ENCODE data around the gene SLC39A10. TPM values are rescaled to one million over a fixed set of nuclear protein-coding genes. Genes with fewer than 3 reads are reported as not detected.

Gene SLC39A10
- total RNA-seq (10 to 100 TPM; 13.3 to 17.9 (median 14.5) TPM), polyA plus RNA-seq (4.3 TPM)
- long read RNA-seq, donor 1, full-length matches to known transcripts, result 4 of 6 reads
- long read RNA-seq, donor 1, partial matches to known transcripts, result 1 of 6 reads
- long read RNA-seq, donor 1, other reads (novel, unspliced or antisense), result 1 of 6 reads
- long read RNA-seq, donor 2, full-length matches to known transcripts, result 3 of 6 reads
- long read RNA-seq, donor 2, partial matches to known transcripts, result 3 of 6 reads
- long read RNA-seq, donor 2, other reads (novel, unspliced or antisense), result 0 of 6 reads
- long read RNA-seq, donor 3, full-length matches to known transcripts, result 5 of 14 reads
- long read RNA-seq, donor 3, partial matches to known transcripts, result 5 of 14 reads
- long read RNA-seq, donor 3, other reads (novel, unspliced or antisense), result 4 of 14 reads
- long read RNA-seq, donor 4, full-length matches to known transcripts, result 4 of 8 reads
- long read RNA-seq, donor 4, partial matches to known transcripts, result 1 of 8 reads
- long read RNA-seq, donor 4, other reads (novel, unspliced or antisense), result 3 of 8 reads

- intact Hi-C loops (cut with DNase I), result loop anchor here in 3 of 4 donors (5.0 to 10.0 kb wide), 3 partner anchors 72 to 82 kb away; no protein-coding TSS in a partner anchor
- Histone ChIP-seq H3K27me3 (ENCODE audit: control insufficient read depth, insufficient read depth) (no peaks in the 10 kb centered on the region), H3K4me3 (ENCODE audit: low read length) (peak within 1 kb of the TSS; percentile 92), H3K27ac (ENCODE audit: low read length) (peak within 1 kb of the TSS; percentile 86), H3K9me3 (ENCODE audit: control insufficient read depth, low read length) (no peaks in the 10 kb centered on the region), H3K4me1 (ENCODE audit: control insufficient read depth, insufficient read depth, low read length) (no peaks in the 10 kb centered on the region)
- ATAC-seq, result peak; percentile 94 to 95
- under 1% methylated on average over 85 of the region's 85 CpGs for WGBS
- peak; percentile 97 to 99 (median 98) for DNase-seq
These were observed at the start of gene SLC39A10 for GRCh38 chr2:195656859-195657633. TSS of gene SLC39A10 (plus strand) at chr2:195657226. CDS start at chr2:195680043, 22,817 bp downstream.

GRCh38 chr2:195608768-195609454 lies 48.1 kb upstream of the SLC39A10 start:
- 64% methylated on average over 7 of the region's 7 CpGs for WGBS
- intact Hi-C loops (cut with DNase I), result no loop called here

GRCh38 chr2:195610717-195611116 lies 46.3 kb upstream of the SLC39A10 start:
- Histone ChIP-seq H3K27ac (ENCODE audit: low read length) (no peak overlapping the region), H3K9me3 (ENCODE audit: control insufficient read depth, low read length) (no peaks in the 10 kb centered on the region), H3K4me3 (ENCODE audit: low read length) (no peak overlapping the region), H3K27me3 (ENCODE audit: control insufficient read depth, insufficient read depth) (no peaks in the 10 kb centered on the region), H3K4me1 (ENCODE audit: control insufficient read depth, insufficient read depth, low read length) (no peaks in the 10 kb centered on the region)
- DNase-seq, result no peak
- intact Hi-C loops (cut with DNase I), result no loop called here
- no peak for ATAC-seq

More at GRCh38 chr2:195608768-195609454, 48.1 kb upstream of the SLC39A10 start:
- Histone ChIP-seq H3K4me1 (ENCODE audit: control insufficient read depth, insufficient read depth, low read length) (no peaks in the 10 kb centered on the region), H3K27ac (ENCODE audit: low read length) (no peak overlapping the region), H3K9me3 (ENCODE audit: control insufficient read depth, low read length) (no peaks in the 10 kb centered on the region), H3K4me3 (ENCODE audit: low read length) (no peak overlapping the region), H3K27me3 (ENCODE audit: control insufficient read depth, insufficient read depth) (no peaks in the 10 kb centered on the region)
- ATAC-seq, result no peak
- no peak for DNase-seq

- no peaks in the 10 kb centered on the region for H3K9me3 ChIP-seq (ENCODE audit: control insufficient read depth, low read length)
- DNase-seq (no peak), ATAC-seq (peak; percentile 73 to 79)
- 21% methylated on average over 3 of the region's 3 CpGs for WGBS
- H3K27me3 ChIP-seq (ENCODE audit: control insufficient read depth, insufficient read depth), result no peaks in the 10 kb centered on the region
- no peak overlapping the region for H3K4me3 ChIP-seq (ENCODE audit: low read length)
- no peak overlapping the region for H3K27ac ChIP-seq (ENCODE audit: low read length)
- no peaks in the 10 kb centered on the region for H3K4me1 ChIP-seq (ENCODE audit: control insufficient read depth, insufficient read depth, low read length)
- intact Hi-C loops (cut with DNase I), result no loop called here
These were observed 44.2 kb upstream of the SLC39A10 start for GRCh38 chr2:195612611-195613495.

- DNase-seq (no peak), ATAC-seq (peak; percentile 47 to 79)
- Histone ChIP-seq H3K9me3 (ENCODE audit: control insufficient read depth, low read length) (no peaks in the 10 kb centered on the region), H3K4me3 (ENCODE audit: low read length) (no peak overlapping the region), H3K27ac (ENCODE audit: low read length) (no peak overlapping the region), H3K27me3 (ENCODE audit: control insufficient read depth, insufficient read depth) (no peaks in the 10 kb centered on the region), H3K4me1 (ENCODE audit: control insufficient read depth, insufficient read depth, low read length) (no peaks in the 10 kb centered on the region)
- intact Hi-C loops (cut with DNase I), result no loop called here
- 27% methylated on average over 2 of the region's 2 CpGs for WGBS
These were observed 43.1 kb upstream of the SLC39A10 start for GRCh38 chr2:195613922-195614321.

GRCh38 chr2:195619590-195619989 lies 37.4 kb upstream of the SLC39A10 start:
- Histone ChIP-seq H3K27ac (ENCODE audit: low read length) (no peak overlapping the region), H3K9me3 (ENCODE audit: control insufficient read depth, low read length) (no peaks in the 10 kb centered on the region), H3K4me3 (ENCODE audit: low read length) (no peak overlapping the region), H3K4me1 (ENCODE audit: control insufficient read depth, insufficient read depth, low read length) (no peaks in the 10 kb centered on the region), H3K27me3 (ENCODE audit: control insufficient read depth, insufficient read depth) (no peaks in the 10 kb centered on the region)
- ATAC-seq (no peak), DNase-seq (no peak)
- intact Hi-C loops (cut with DNase I), result no loop called here
- WGBS, result 99% methylated on average over 3 of the region's 3 CpGs

GRCh38 chr2:195620501-195620900 lies 36.5 kb upstream of the SLC39A10 start:
- no peak overlapping the region for H3K27ac ChIP-seq (ENCODE audit: low read length)
- H3K4me3 ChIP-seq (ENCODE audit: low read length), result no peak overlapping the region
- DNase-seq (no peak), ATAC-seq (no peak)
- H3K4me1 ChIP-seq (ENCODE audit: control insufficient read depth, insufficient read depth, low read length), result no peaks in the 10 kb centered on the region
- no peaks in the 10 kb centered on the region for H3K9me3 ChIP-seq (ENCODE audit: control insufficient read depth, low read length)
- WGBS, result 67% methylated on average over 3 of the region's 3 CpGs
- H3K27me3 ChIP-seq (ENCODE audit: control insufficient read depth, insufficient read depth), result no peaks in the 10 kb centered on the region
- intact Hi-C loops (cut with DNase I), result no loop called here

- no peak overlapping the region for H3K27ac ChIP-seq (ENCODE audit: low read length)
- no peaks in the 10 kb centered on the region for H3K9me3 ChIP-seq (ENCODE audit: control insufficient read depth, low read length)
- no peak for ATAC-seq
- no peaks in the 10 kb centered on the region for H3K27me3 ChIP-seq (ENCODE audit: control insufficient read depth, insufficient read depth)
- intact Hi-C loops (cut with DNase I), result no loop called here
- DNase-seq, result no peak
- no peak overlapping the region for H3K4me3 ChIP-seq (ENCODE audit: low read length)
- no peaks in the 10 kb centered on the region for H3K4me1 ChIP-seq (ENCODE audit: control insufficient read depth, insufficient read depth, low read length)
These were observed 34.1 kb upstream of the SLC39A10 start for GRCh38 chr2:195622966-195623365.

- H3K27me3 ChIP-seq (ENCODE audit: control insufficient read depth, insufficient read depth), result no peaks in the 10 kb centered on the region
- H3K4me3 ChIP-seq (ENCODE audit: low read length), result no peak overlapping the region
- no peaks in the 10 kb centered on the region for H3K9me3 ChIP-seq (ENCODE audit: control insufficient read depth, low read length)
- DNase-seq (no peak), ATAC-seq (no peak)
- 79% methylated on average over 2 of the region's 2 CpGs for WGBS
- H3K4me1 ChIP-seq (ENCODE audit: control insufficient read depth, insufficient read depth, low read length), result no peaks in the 10 kb centered on the region
- no peak overlapping the region for H3K27ac ChIP-seq (ENCODE audit: low read length)
- intact Hi-C loops (cut with DNase I), result no loop called here
These were observed 30.5 kb upstream of the SLC39A10 start for GRCh38 chr2:195626507-195626906.

- intact Hi-C loops (cut with DNase I), result no loop called here
- 94% methylated on average over 1 of the region's 1 CpG for WGBS
- H3K27me3 ChIP-seq (ENCODE audit: control insufficient read depth, insufficient read depth), result no peaks in the 10 kb centered on the region
- no peak for DNase-seq
- no peak for ATAC-seq
- H3K4me3 ChIP-seq (ENCODE audit: low read length), result no peak overlapping the region
- no peak overlapping the region for H3K27ac ChIP-seq (ENCODE audit: low read length)
- no peaks in the 10 kb centered on the region for H3K9me3 ChIP-seq (ENCODE audit: control insufficient read depth, low read length)
- no peaks in the 10 kb centered on the region for H3K4me1 ChIP-seq (ENCODE audit: control insufficient read depth, insufficient read depth, low read length)
These were observed 28.4 kb upstream of the SLC39A10 start for GRCh38 chr2:195628666-195629065.
